ENCODE data around the gene RNF121.

The RNF121 gene

DNA sequence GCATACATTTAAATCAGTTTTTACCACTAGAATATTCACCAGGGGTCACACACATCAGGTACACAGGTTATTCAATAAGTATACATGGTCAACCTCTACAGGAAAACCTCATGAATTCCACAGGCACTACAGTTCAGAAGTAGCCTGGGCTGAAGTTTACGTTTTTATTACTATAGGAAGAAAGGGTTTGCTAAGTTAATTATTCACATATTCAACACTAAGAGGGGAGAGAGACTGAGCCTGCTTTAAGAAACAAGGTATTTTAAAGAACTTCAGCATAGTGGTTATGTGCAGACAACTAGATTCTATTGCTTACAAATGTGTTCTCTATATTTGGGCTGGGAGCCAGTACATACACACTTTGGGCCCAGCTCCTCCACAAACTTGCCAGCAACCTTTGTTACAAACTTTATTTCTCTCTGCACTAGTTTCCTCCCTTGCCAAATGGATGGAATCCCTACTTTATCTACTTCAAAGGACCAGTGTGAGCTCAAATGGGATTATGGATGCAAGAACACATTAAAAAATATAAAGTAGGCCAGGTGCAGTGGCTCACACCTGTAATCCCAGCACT, 101.7 kb downstream of the RNF121 start:
- in situ Hi-C loops (cut with HindIII; ENCODE audit: low sequenced_read_pairs), result no loop called here

DNA sequence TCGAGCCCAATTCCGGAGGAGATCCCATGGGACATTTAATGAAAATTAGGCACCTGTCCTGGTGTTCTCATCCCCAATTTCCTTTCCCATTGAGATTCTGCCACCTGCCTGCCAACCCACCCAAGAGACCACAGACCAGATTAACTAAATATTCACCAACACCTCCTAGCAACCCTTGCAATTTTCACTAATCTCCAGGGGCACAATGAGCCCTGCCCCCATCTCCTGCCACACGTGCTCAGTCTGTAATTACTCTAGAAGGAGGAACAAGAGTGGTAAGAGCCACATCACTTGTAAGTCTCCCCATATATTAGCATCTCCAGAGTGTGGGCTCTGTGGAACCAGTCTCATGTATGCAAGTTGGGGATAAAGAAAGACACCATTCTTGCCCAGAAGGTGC, 107.8 kb downstream of the RNF121 start:
- in situ Hi-C loops (cut with HindIII; ENCODE audit: low sequenced_read_pairs), result no loop called here

DNA sequence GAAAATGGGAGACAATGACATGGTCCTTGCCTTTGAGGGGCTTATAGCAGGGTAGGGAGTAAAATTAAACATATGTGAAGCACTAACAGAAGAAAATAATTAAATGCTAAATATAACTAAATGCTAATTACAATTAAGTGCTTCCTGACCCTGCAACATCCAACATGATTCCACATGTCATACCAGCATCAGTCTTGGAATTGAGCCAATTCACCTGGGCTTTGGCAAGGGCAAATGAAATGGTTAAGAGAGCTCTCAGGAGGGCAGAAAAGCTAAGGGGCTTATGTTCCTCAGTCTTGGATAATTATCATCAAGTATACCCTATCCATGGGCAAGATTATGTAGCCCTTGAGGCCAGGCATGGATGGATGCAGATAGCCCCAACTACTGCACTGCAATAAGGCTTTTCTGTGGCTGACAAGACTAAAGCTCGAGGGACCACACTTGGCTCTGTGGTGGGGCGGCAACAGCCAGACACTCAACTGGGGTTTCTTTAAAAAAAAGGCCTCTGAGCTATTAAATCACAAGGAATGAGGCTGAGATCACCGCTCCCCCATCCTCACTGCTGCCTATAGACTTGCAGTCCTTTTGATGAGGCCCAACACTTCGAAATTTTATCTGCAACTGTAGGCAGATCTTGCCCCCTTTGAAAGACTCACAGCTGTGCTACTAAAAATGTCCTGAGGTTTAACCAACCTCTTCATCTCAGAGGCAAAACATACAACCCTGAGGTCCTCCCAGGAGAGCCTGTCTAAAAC, 108.9 kb downstream of the RNF121 start:
- in situ Hi-C loops (cut with HindIII; ENCODE audit: low sequenced_read_pairs), result no loop called here

DNA sequence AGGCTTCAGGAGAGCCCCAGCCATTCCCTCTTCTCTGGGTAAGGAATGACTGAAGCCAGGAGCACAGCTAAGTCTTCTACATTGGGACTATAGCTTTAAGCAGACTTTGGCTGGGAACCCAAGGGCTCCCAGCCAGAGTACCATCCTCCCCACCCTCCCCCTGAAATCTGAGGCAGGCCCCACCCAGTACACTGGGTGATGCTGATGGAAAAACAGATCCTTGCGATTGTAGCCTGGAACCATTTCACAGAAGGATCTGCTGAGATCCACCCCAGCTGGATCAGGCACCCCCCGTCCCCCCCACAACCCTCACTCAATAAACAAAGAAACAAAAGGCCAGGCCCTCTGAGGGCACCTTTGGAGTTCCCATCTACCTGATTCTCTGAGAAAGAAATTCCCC, 109.6 kb downstream of the RNF121 start:
- in situ Hi-C loops (cut with HindIII; ENCODE audit: low sequenced_read_pairs), result no loop called here

DNA sequence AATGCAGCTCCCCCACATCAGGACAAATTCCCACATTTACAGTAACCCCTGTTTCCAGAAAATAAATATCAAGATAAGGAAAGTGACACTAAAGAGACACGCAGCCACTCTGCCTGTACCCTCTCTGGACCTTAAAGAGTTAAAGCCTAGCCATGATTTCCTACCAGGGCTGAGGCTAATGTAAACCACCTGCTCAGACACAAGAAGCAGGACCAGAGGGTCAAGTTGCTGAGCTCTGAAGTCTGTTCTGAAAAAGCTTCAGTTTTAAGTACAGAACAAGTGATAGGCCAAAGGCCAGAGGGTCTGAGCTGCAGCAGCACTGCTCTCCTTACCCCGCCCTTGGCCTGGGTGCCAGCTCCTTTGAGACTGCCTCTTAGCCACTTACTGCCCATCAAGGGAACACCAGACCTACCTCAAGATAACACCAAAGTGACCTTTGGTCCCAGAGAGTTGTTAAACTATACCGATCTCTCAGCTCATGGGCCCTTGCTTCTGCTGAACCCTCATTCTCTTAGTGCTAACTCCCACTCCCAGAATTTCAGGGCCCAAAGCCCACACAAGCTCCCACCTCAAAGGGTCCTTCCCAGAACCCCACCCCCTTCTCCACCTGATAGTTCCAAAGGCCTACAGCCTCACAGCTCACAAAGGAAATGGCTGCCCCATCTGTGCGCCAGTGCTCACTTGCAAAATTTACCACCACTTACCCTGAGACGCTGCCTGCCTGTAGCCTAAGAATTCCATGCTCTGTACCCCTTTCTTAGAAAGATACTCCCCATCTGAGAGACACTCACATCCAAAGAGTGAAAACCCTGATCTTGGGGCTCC, 110.4 kb downstream of the RNF121 start:
- in situ Hi-C loops (cut with HindIII; ENCODE audit: low sequenced_read_pairs), result no loop called here

DNA sequence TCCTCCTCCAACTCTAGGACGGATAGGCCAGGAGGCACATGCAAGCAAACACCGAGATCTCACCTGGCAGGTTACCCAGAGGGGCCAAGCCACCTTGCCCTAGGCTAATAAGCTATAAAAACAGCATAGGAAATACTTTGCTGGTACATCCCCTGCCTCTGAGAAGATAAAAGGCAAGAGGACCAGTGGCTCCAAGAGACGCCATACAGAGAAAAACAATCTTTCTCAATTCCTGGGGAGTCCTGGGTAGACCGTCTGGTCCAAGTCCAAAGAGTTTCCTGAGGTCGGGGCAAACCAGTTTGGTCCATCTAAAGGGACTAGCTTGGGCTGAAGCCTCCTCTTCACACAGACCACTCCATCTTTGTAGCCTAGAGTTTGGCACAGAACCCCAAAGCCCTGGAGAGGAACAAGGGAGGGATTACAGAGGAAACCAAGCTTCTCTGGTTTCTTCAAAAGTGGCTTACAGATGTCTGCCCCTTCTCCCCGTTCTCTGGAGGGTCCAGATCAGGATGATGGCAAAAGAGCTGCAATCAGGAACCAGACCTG, 111.1 kb downstream of the RNF121 start:
- in situ Hi-C loops (cut with HindIII; ENCODE audit: low sequenced_read_pairs), result no loop called here

DNA sequence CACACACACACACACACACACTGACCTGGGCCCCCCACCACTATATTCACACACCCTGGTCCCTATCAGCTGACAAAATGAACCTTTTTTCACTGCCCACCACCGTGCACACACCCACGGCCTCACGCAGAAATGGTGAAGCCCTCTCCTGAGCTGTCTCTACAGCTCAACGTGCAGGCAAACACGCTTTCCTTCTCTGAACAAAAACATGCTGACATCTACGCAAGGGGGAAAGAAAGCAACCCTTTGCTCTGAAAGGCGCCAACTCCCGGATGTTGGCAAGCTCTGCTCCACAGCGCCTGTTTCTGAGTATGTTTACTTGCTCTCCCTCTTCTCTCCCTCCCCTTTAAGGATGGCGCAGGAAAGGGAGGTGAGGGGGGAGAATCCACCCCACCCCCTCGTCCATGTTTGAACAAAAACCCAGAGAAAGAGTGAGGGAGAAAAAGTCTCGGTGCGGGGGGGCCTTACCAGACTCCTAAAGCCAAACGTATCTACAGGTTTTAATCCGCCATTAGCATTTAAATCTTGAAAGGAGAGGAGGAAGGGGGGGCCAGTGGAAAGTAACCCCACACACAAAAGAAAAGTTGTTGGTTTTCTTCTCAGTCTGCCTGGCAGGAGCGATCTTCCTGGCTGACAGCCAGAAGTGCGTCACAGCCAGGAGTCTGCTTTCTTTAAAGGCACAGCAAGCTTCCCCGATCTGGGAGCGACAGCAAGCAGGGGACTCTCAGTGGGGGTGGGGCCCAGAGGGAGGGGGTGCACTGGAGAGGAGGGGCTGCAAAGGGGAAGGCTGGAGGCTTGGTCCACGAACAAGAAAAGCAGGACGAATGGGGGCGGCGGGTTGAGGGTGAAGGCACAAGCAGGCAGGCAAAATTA, 111.9 kb downstream of the RNF121 start:
- in situ Hi-C loops (cut with HindIII; ENCODE audit: low sequenced_read_pairs), result no loop called here

DNA sequence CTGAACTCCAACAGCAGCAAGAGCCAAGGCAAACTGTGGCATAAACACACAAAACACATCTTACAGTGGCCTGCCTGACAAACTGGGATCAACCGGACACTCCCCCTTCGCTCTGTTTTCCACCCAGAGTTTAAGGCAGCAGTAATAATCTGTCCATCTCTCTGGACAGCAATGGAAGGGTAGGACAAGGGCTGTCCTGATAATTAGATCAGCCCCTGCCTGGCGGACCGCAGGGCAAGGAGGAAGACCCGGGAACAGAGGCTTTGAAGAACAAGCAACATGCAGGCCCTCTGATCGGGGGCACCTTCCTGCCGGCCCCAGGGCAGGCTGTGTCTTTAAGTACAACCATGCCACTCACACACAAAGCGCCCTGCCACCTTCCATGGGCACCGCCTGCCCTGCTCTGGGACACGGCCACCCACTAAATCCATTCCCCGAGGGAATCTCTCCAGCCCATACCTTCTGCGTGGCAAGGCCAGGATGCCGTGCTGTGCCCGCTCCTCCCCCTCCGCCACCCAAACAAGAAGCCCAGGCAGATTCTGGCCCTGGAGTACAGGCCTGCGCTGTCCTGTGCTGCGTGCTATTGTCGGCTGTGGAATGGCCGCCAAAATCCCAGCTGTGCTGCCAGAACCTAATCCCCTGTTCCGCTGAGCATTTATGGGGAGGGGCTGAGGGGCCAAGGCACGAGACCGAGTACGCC, 112.7 kb downstream of the RNF121 start:
- in situ Hi-C loops (cut with HindIII; ENCODE audit: low sequenced_read_pairs), result no loop called here

DNA sequence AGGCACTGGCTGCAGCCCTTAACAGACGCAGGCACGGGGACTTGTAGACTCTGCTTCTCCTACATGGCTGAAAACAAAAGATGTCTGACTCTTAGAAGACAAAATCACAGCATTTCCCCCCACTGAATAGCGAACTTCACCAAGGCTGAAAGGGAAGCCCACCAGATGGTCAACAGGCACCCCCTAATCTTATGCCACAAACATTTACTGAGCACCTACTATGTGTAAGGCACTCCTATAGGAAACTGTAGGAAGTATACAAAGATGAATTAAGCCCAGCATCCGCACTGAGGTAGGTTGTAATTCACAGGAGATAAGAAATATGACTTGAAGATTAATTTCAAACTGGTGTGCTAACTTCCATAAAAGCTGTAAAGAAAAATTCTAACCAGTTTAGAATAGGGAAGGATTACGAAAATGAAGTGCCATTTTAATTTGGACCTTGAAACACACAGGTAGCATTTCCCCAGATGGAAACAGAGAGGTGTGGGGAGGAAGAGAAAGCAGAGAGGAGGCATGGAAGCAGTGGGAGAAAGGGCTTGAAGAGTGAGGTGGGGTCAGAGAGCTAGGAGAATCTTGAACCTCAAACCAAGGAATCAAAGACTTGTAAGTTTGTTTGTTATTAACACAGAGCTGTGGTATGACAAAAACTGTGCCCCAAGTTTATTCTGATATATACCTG, 113.4 kb downstream of the RNF121 start:
- in situ Hi-C loops (cut with HindIII; ENCODE audit: low sequenced_read_pairs), result no loop called here

DNA sequence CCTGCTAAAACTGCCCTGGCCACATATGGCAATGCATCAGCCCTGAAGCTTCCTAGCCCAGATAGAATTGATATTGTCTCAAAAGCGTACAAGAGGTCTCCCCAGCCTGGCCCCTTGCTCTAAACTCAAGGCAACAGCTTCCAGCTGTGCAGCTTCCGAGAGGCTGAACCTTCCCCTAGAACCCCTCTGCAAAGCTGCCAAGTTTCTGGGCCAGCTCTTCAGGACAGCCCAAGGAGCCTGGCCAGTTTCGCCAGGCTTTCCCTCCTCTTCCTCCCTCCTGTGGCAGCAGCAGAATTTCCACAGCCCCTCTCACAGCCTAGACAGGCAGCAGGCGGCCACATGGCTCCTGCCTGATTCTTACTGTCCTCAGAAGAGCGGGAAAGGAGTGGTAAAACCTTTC, 117.0 kb downstream of the RNF121 start:
- in situ Hi-C loops (cut with HindIII; ENCODE audit: low sequenced_read_pairs), result no loop called here

Data from DLD1 (cell line).